HG02642 (cell line): ENCODE results near the gene MEGF6.

Experiments used
- ATAC-seq: cut with Tn5 transposase; IDR thresholded peaks from one replicate; pipeline ENCODE4 v1.9.1; 2021; ENCODE audit warnings: mild to moderate bottlenecking; ENCODE audit not compliant: unreplicated experiment, poor library complexity

Gene MEGF6

DNA sequence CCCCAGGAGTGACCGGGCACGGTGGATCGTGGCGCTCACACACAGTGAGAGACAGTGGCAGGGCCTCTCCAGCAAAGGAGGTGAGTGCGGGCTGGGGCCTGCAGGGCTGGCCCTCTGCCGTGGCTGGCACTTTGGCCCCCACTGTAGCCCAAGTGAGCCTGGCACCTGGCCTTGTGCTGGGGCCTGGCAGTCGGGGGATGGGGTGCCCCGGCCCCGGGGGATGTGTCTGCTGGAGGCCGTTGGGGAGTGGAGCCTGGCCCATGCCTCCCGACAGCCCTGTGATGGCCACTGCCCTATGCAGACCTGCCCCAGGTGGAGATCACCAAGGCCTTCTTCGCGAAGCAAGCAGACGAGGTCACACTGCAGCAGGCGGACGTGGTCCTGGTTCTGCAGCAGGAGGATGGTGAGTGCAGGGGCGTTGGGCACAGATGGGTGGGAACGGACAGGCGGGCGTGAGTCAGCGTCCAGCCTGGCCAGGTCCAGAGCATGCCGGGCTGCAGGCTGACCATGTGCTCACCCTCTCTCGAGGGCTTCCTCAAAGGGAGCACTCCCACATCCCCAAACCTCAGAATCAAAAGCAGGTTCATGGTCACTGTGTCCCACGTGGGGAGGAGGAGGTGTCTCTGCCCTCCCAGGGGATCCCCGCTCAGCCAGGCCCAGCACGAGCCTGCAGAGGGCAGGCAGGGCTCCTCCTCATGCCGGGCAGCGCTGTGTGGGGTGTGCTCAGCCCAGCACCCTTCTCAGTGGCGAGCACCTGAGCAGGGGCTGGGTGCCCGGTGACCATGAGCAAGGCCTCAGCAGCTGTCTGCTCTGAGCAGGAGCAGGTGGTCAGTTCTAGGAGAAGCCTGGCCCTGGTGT, 131.6 kb downstream of the MEGF6 start:
- ATAC-seq, result no peak

GRCh38 chr1:3478187-3478586, 133.1 kb downstream of the MEGF6 start:
- no peak for ATAC-seq

DNA sequence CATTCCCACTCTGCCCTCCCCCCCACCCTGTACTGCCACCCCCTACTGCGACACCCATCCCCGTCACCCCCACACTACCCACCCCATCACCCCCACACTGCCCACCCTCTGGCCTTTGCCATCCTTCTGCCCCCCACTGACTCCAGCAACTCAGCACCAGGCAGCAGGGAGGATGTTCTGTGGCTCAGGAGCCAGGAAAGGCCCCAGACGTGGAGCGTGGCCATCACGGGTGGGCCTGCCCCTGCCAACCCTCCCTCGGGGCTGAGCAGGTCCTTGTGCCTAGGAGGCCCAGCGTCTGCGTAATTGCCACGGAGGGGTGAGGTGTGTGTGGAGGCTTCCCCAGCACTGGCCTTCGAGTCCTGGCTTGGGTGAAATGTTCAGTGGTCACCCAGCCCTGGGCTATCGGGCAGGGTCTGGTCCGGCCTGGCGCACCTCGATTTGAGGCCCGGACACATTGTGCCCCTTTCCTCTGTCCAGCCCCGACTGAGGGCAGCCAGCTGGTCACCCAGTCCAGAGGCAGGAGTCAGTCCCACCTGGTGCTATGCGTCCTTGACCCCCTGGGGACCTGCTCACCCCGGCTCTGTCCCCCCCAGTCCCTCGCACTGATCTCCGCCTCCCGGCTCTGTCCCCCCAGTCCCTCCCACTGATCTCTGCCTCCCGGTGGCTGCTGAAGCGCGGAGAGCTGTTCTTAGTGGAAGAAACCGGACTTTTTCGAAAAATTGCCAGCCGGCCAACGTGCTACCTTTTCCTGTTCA, 133.9 kb downstream of the MEGF6 start:
- no peak for ATAC-seq

GRCh38 chr1:3476666-3477065, 134.6 kb downstream of the MEGF6 start:
- no peak for ATAC-seq

- no peak for ATAC-seq
These were observed 135.3 kb downstream of the MEGF6 start for GRCh38 chr1:3475839-3476573.

GRCh38 chr1:3474421-3474820, 136.9 kb downstream of the MEGF6 start:
- ATAC-seq, result no peak

DNA sequence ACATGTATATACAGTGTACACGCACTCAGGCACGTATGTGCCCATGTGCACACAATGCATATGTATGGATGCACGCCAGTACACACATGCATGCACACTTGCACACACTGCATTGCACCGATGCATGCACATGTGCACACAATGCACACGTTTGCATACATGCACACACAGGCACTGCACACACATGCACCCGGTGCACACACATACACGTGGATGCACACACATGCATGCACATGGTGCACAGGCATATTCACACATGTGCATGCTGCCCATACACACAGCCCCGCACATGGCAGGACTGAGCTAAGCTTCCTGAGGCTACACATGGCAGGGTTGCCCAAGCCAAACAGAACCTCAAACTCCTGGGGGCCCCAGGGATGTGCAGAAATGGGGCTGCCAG, 137.3 kb downstream of the MEGF6 start:
- ATAC-seq, result no peak

DNA sequence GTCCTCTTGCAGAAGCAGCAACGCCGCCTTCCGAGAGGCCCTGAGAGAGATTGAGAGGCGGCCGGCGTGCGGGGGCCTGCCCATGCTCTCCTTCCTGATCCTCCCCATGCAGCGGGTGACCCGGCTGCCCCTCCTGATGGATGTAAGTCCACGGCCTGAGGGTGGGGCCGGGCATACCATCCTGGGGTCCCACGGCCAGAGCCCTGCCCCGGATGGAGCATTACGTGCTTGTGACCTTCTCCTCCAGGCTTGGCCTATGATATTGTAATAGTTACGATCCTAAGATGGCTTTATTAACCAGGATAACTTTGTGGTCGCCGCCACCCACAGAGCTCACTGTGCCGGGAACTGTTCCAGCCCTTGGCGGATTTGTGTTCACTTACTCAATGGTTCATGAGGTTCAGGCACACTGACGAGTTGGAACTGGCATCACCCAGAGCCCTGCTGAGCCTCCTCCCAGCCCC, 137.9 kb downstream of the MEGF6 start:
- no peak for ATAC-seq

- ATAC-seq, result no peak
These were observed 138.4 kb downstream of the MEGF6 start for GRCh38 chr1:3472906-3473305.

GRCh38 chr1:3472088-3472850, 139.0 kb downstream of the MEGF6 start:
- ATAC-seq, result no peak

- no peak for ATAC-seq
These were observed 139.8 kb downstream of the MEGF6 start for GRCh38 chr1:3471356-3472087.

DNA sequence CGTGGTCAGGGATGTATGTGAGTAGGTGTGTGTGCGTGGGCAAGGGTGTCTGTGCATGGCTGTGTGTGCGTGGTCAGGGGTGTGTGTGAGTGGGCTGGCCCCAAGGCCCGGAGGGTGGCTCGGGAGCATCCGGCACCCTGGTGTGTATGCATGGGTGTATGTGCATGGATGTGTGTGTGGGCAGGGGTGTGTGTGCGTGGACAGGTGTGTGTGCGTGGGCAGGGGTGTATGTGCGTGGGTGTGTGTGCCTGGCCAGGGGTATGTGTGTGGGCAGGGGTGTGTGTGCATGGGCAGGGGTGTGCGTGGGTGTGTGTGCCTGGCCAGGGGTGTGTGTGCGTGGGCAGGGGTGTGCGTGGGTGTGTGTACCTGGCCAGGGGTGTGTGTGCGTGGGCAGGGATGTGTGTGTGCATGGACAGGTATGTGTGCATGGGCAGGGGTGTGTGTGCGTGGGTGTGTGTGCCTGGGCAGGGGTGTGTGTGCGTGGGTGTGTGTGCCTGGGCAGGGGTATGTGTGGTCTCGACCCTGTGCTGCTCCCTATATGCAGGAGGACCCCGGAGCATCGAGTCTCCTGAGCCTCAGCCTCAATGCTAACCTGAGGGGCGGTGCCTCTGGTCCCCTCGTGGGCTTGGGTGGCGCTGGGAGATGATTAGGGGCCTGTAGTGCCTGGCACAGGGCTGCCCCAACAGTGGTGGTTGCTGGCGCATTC, 140.5 kb downstream of the MEGF6 start:
- ATAC-seq, result no peak

GRCh38 chr1:3469849-3470649, 141.3 kb downstream of the MEGF6 start:
- ATAC-seq, result no peak

DNA sequence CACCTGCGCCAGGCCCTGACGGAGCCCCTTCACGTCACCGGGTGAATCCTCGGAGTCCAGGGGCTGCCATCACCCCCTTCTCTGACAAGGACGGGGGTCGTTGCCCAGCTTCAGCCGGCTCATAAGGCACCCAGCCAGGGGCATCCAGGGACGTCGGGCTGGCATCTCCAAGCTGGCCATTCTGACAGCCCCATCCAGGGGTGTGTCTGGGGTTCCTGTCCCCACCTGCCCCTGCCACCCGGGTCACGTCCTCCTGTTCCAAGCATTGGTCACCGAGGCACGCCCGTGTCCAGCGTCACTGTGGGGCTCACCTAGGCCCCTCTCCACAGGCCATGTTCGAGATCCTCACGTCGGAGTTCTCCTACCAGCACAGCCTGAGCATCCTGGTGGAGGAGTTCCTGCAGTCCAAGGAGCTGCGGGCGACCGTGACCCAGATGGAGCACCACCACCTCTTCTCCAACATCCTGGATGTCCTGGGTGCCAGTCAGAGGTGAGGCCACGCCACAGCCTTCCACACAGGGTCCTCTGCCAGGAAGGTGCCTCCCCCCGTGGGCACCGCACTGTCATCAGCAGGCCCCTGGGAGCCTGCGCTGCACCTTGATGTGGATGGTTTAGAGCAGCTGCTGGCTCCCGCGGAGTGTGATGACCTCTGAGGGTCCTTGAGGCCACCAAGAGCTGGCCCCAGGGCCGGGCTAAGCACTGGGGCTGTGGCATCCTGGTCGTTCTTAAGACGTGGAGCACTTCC, 142.0 kb downstream of the MEGF6 start:
- ATAC-seq, result no peak

GRCh38 chr1:3468236-3469103, 142.8 kb downstream of the MEGF6 start:
- no peak for ATAC-seq
